Measurements from ENCODE around the gene SHISAL1.

GRCh38 chr22:44194569-44194968 is 118.2 kb downstream of the SHISAL1 start:
- no peak for TF ChIP-seq POLR2A (IDR thresholded peaks at IDR 0.05)
- TF ChIP-seq, protein P1, sequence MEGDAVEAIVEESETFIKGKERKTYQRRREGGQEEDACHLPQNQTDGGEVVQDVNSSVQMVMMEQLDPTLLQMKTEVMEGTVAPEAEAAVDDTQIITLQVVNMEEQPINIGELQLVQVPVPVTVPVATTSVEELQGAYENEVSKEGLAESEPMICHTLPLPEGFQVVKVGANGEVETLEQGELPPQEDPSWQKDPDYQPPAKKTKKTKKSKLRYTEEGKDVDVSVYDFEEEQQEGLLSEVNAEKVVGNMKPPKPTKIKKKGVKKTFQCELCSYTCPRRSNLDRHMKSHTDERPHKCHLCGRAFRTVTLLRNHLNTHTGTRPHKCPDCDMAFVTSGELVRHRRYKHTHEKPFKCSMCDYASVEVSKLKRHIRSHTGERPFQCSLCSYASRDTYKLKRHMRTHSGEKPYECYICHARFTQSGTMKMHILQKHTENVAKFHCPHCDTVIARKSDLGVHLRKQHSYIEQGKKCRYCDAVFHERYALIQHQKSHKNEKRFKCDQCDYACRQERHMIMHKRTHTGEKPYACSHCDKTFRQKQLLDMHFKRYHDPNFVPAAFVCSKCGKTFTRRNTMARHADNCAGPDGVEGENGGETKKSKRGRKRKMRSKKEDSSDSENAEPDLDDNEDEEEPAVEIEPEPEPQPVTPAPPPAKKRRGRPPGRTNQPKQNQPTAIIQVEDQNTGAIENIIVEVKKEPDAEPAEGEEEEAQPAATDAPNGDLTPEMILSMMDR (IDR thresholded peaks at IDR 0.05), result no peak
